Gastroesophageal sphincter (tissue), 3 donors: Measurements from ENCODE around the gene C11orf42.

ENCODE experiments used
- CTCF ChIP-seq, 4 experiments: fragments of 200-600 bp in 2 of 4; fragments of 450-650 bp in 2 of 4; sonication (generic) in 1 of 4; IDR thresholded peaks; one replicate each; pipeline ENCODE4 v1.5.1; 2017 to 2019; ENCODE audit warnings: antibody characterized with exemption in 4 of 4, mild to moderate bottlenecking in 2 of 4, moderate library complexity in 2 of 4
- POLR2A ChIP-seq, 2 donors: fragments of 450-650 bp; IDR thresholded peaks; one replicate each; pipeline ENCODE4 v1.6.1; 2017; ENCODE audit warnings: antibody characterized with exemption in 2 of 2, mild to moderate bottlenecking in 2 of 2, moderate library complexity in 1 of 2

DNA sequence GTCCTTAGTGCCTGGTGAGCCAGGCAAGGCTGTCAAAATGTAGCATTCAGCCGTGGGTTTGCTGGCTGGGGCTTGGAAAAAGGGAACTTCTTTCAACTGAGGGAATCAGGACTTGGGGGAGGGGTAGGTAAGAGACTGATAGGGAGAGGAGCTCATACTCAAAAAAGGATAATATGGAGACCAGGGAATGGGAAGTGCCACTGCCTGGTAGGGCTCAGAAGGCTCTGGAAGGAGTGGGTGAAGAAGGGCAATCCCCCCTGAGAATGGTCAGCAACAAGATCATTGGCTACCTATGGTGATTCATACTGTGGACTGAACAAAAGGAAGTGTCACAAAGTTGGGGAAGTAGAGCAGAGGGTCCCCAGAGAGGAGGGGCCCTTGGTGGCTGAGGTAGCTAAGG lies 35.4 kb downstream of the C11orf42 start:
- TF ChIP-seq POLR2A (IDR thresholded peaks at IDR 0.05) (no peak), CTCF (IDR thresholded peaks at IDR 0.05) (no peak)
